GM21619 (cell line): ENCODE data around the gene SMAD6.

Experiments
- ATAC-seq: cut with Tn5 transposase; IDR thresholded peaks from one replicate; pipeline ENCODE4 v1.9.1; 2021; ENCODE audit not compliant: unreplicated experiment

SMAD6 gene

GRCh38 chr15:66771351-66771650, 69.3 kb downstream of the SMAD6 start:
- no peak for ATAC-seq

- no peak for ATAC-seq
Observed at GRCh38 chr15:66772604-66773128, 70.6 kb downstream of the SMAD6 start.

- no peak for ATAC-seq
Observed at GRCh38 chr15:66773129-66773873, 71.3 kb downstream of the SMAD6 start.

GRCh38 chr15:66774001-66774814, 72.2 kb downstream of the SMAD6 start:
- no peak for ATAC-seq

- no peak for ATAC-seq
Observed at GRCh38 chr15:66775127-66776105, 73.4 kb downstream of the SMAD6 start.

GRCh38 chr15:66777054-66777453, 75.0 kb downstream of the SMAD6 start:
- ATAC-seq, result no peak

GRCh38 chr15:66777596-66778313, 75.7 kb downstream of the SMAD6 start:
- ATAC-seq, result no peak

- ATAC-seq, result no peak
Observed at GRCh38 chr15:66778314-66778665, 76.3 kb downstream of the SMAD6 start.

- no peak for ATAC-seq
Observed at GRCh38 chr15:66778716-66779115, 76.7 kb downstream of the SMAD6 start.

GRCh38 chr15:66779331-66780009, 77.4 kb downstream of the SMAD6 start:
- ATAC-seq, result no peak

- ATAC-seq, result no peak
Observed at GRCh38 chr15:66780172-66780972, 78.3 kb downstream of the SMAD6 start.

GRCh38 chr15:66780973-66781718, 79.1 kb downstream of the SMAD6 start:
- no peak for ATAC-seq

- ATAC-seq, result no peak
Observed at GRCh38 chr15:66782785-66783184, 80.7 kb downstream of the SMAD6 start.

GRCh38 chr15:66783314-66783713, 81.3 kb downstream of the SMAD6 start:
- no peak for ATAC-seq

- no peak for ATAC-seq
Observed at GRCh38 chr15:66783725-66784124, 81.7 kb downstream of the SMAD6 start.

GRCh38 chr15:66784174-66784573, 82.1 kb downstream of the SMAD6 start:
- ATAC-seq, result no peak

- no peak for ATAC-seq
Observed at GRCh38 chr15:66785637-66786036, 83.6 kb downstream of the SMAD6 start.

- no peak for ATAC-seq
Observed at GRCh38 chr15:66786222-66786621, 84.2 kb downstream of the SMAD6 start.
